ENCODE results near the gene TLCD4.
"Not testable (repeated sequence)": the region's sequence is repeated elsewhere in the genome, so short reads cannot be mapped to it uniquely, and the experiment has no call there.

Gene TLCD4

DNA sequence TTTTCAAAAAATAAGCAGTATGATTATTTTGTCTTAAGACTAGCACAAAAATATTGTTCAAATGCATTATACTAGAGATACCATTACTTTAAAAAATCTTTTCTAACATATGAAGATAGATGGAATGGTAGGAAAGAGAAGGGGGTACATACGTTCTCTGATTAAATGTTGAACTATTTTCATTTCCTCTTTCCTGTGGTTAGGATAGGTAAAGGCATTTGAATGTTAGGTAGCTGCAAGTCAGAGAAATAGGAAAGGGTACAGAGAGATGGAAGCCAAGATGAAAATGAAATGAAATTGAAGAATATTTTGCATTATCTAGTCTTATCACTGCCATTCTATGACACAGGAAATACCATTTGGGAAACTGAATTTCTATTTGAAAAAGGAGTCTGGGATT lies 28.3 kb downstream of the TLCD4 start:
- DNase-seq (ENCODE audit: low spot score): no peak
- FAIRE-seq: no peak

DNA sequence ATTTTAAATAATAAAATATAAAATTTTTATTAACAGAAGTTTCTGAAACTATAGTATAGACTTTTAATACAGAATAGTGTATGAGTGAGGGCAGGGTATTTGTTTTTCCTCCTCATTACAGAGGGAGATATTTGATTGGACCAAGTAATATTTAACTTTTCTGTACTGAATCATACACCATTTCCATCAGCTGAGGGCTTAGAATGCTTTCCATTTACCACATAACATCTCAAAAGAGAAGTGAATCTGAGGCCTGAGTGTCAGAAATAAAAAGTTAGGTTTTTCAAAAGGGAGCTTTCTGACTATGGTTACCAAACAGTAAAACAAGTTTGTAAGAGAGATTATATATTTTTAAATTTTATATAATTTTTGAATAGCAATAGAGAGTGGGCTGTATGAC lies 29.5 kb downstream of the TLCD4 start:
- FAIRE-seq: no peak
- DNase-seq (ENCODE audit: low spot score): no peak

DNA sequence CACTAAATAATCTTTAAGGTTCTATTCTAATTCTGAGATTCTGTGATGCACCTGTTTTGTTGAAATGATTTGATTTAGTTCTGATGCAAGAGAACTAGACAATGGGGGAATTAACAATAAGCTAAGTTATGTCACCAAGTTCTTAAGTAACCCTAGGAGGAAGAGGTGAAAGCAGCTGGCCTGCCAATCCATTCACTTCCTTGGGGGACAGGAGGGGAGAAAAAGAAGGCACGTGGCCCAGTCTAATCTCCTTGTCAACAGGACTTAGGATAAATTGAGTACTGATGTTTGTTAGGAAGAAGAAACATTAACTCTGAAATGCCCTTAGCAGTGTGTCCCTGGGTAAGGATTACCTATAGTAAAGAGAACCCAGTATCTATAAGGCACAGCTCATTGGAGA lies 36.9 kb downstream of the TLCD4 start:
- DNase-seq (ENCODE audit: low spot score): no peak
- FAIRE-seq: no peak

DNA sequence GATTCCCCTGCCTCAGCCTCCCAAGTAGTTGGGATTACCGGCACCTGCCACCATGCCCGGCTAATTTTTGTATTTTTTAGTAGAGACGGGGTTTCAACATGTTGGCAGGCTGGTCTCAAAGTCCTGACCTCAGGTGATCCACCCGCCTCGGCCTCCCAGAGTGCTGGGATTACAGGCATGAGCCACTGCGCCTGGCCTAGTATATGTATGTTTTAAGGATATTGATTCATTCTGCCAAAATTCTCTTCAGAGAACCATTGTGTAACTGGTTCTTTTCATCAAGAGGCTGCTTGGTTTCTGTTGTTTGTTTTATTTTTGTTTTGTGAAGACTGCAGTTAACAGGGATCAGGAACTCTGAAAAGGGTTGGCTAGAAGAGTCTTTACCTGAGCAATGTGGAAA lies 48.4 kb downstream of the TLCD4 start:
- DNase-seq (ENCODE audit: low spot score); FAIRE-seq: not testable (repeated sequence)

Measured in urothelium cell line (cell line).